Activated naive CD4-positive, alpha-beta T cell treated with anti-CD3 and anti-CD28 coated beads, Interleukin-2, amount 10 ng/mL, durations not matched to agents 7 days and 5 days (primary cell): ENCODE data around the gene GOLGA8T.
A peak's percentile ranks its signal among the peaks of the same experiment; 100 is the strongest.
"Not testable (repeated sequence)": the region's sequence is repeated elsewhere in the genome, so short reads cannot be mapped to it uniquely, and the experiment has no call there.

ENCODE experiments used
- CTCF ChIA-PET: fragments of 350-600 bp; sonication (Branson Sonifier 250); formaldehyde crosslinking; loops from one replicate; lab custom pipeline; 2021; ENCODE audit warnings: antibody characterized with exemption; lab: Charles Lee
- DNase-seq: peaks from one replicate; pipeline ENCODE4 v3.0.0-alpha.2; 2020
- H3K27ac Mint-ChIP-seq: one replicate; pipeline ENCODE4 v1.8.0; 2021; ENCODE audit warnings: mild to moderate bottlenecking, moderate library complexity, mixed read lengths
- H3K27me3 Mint-ChIP-seq: one replicate; pipeline ENCODE4 v1.8.0; 2021; ENCODE audit warnings: mild to moderate bottlenecking, mixed read lengths
- H3K36me3 Mint-ChIP-seq: one replicate; pipeline ENCODE4 v1.8.0; 2021; ENCODE audit warnings: mixed read lengths
- H3K4me1 Mint-ChIP-seq: one replicate; pipeline ENCODE4 v1.8.0; 2021; ENCODE audit warnings: mixed read lengths
- H3K4me3 Mint-ChIP-seq: one replicate; pipeline ENCODE4 v1.8.0; 2021; ENCODE audit warnings: mild to moderate bottlenecking, moderate library complexity, mixed read lengths
- H3K9me3 Mint-ChIP-seq: one replicate; pipeline ENCODE4 v1.8.0; 2021; ENCODE audit warnings: mixed read lengths

GOLGA8T gene

GRCh38 chr15:30175291-30175690 lies 40.4 kb downstream of the GOLGA8T start:
- H3K27me3 Mint-ChIP-seq, H3K27ac Mint-ChIP-seq, CTCF ChIA-PET, H3K36me3 Mint-ChIP-seq, H3K4me1 Mint-ChIP-seq, H3K4me3 Mint-ChIP-seq, H3K9me3 Mint-ChIP-seq, DNase-seq: not testable (repeated sequence)

- H3K4me1 Mint-ChIP-seq, H3K27me3 Mint-ChIP-seq, H3K9me3 Mint-ChIP-seq, H3K27ac Mint-ChIP-seq, DNase-seq, H3K36me3 Mint-ChIP-seq, H3K4me3 Mint-ChIP-seq, CTCF ChIA-PET: not testable (repeated sequence)
Observed at GRCh38 chr15:30176613-30177012, 41.8 kb downstream of the GOLGA8T start.

GRCh38 chr15:30179814-30180213 lies 45.0 kb downstream of the GOLGA8T start:
- H3K36me3 Mint-ChIP-seq, H3K27ac Mint-ChIP-seq, DNase-seq, CTCF ChIA-PET, H3K27me3 Mint-ChIP-seq, H3K4me3 Mint-ChIP-seq, H3K4me1 Mint-ChIP-seq, H3K9me3 Mint-ChIP-seq: not testable (repeated sequence)

- H3K4me3 Mint-ChIP-seq, H3K9me3 Mint-ChIP-seq, CTCF ChIA-PET, H3K4me1 Mint-ChIP-seq, H3K27ac Mint-ChIP-seq, H3K36me3 Mint-ChIP-seq, H3K27me3 Mint-ChIP-seq, DNase-seq: not testable (repeated sequence)
Observed at GRCh38 chr15:30185495-30185894, 50.6 kb downstream of the GOLGA8T start.

GRCh38 chr15:30187429-30187828 lies 52.6 kb downstream of the GOLGA8T start:
- H3K4me3 Mint-ChIP-seq, H3K36me3 Mint-ChIP-seq, CTCF ChIA-PET, H3K9me3 Mint-ChIP-seq, DNase-seq, H3K27ac Mint-ChIP-seq, H3K27me3 Mint-ChIP-seq, H3K4me1 Mint-ChIP-seq: not testable (repeated sequence)

GRCh38 chr15:30189754-30190153 lies 54.9 kb downstream of the GOLGA8T start:
- H3K27ac Mint-ChIP-seq, H3K36me3 Mint-ChIP-seq, H3K9me3 Mint-ChIP-seq, CTCF ChIA-PET, H3K4me1 Mint-ChIP-seq, H3K27me3 Mint-ChIP-seq, H3K4me3 Mint-ChIP-seq: not testable (repeated sequence)
- DNase-seq: peak; percentile 13

- H3K4me1 Mint-ChIP-seq, H3K27ac Mint-ChIP-seq, H3K9me3 Mint-ChIP-seq, H3K36me3 Mint-ChIP-seq, H3K27me3 Mint-ChIP-seq, CTCF ChIA-PET, H3K4me3 Mint-ChIP-seq, DNase-seq: not testable (repeated sequence)
Observed at GRCh38 chr15:30191143-30191542, 56.3 kb downstream of the GOLGA8T start.

- CTCF ChIA-PET, H3K4me1 Mint-ChIP-seq, H3K36me3 Mint-ChIP-seq: not testable (repeated sequence)
Observed at GRCh38 chr15:30191639-30192038, 56.8 kb downstream of the GOLGA8T start.

GRCh38 chr15:30192119-30192745 lies 57.4 kb downstream of the GOLGA8T start:
- H3K9me3 Mint-ChIP-seq, CTCF ChIA-PET, H3K4me1 Mint-ChIP-seq, H3K4me3 Mint-ChIP-seq, H3K27ac Mint-ChIP-seq, H3K36me3 Mint-ChIP-seq: not testable (repeated sequence)
- H3K27me3 Mint-ChIP-seq: peaks cover 12% of the 10 kb centered on the region
- peak; percentile 19 for DNase-seq

More at GRCh38 chr15:30191639-30192038, 56.8 kb downstream of the GOLGA8T start:
- peak; percentile 18 for DNase-seq
- H3K27ac Mint-ChIP-seq, H3K4me3 Mint-ChIP-seq, H3K27me3 Mint-ChIP-seq, H3K9me3 Mint-ChIP-seq: not testable (repeated sequence)

- H3K4me1 Mint-ChIP-seq, H3K36me3 Mint-ChIP-seq, H3K9me3 Mint-ChIP-seq: not testable (repeated sequence)
Observed at GRCh38 chr15:30192892-30193291, 58.0 kb downstream of the GOLGA8T start.

More at GRCh38 chr15:30192892-30193291, 58.0 kb downstream of the GOLGA8T start:
- H3K4me3 Mint-ChIP-seq, CTCF ChIA-PET, H3K27ac Mint-ChIP-seq, DNase-seq: not testable (repeated sequence)
- peaks cover 12% of the 10 kb centered on the region for H3K27me3 Mint-ChIP-seq
